Fibroblast of skin of right biceps (primary cell): ENCODE data around the gene CDK13.

Experiments used
- DNase-seq: peaks from one replicate; pipeline ENCODE4 v3.0.0-alpha.2; 2013

The CDK13 gene

DNA sequence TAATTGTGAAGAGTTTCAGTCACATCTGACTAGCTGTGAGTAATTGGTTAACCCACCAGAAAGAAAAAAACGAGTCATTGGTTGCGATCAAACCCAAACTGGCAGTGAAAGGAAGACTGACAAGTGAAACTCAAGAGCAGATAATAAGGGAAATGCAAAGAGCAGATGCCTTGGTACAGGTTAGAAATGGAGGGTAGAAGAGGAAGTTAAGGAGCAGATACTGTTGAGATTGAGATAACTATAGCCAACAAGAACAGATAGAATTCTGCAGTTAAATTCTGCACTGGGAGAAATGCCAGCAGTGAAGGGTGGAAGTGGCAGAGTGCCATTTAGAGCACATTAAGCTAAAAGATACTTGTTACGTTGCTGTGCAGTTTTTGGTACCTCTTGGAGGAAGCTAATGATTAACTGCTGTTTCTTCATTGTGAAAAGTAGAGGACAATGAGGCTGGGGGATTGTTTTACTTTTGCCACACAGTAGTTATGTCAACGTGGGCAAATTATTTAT, 65.8 kb downstream of the CDK13 start:
- peak; percentile 30 for DNase-seq

DNA sequence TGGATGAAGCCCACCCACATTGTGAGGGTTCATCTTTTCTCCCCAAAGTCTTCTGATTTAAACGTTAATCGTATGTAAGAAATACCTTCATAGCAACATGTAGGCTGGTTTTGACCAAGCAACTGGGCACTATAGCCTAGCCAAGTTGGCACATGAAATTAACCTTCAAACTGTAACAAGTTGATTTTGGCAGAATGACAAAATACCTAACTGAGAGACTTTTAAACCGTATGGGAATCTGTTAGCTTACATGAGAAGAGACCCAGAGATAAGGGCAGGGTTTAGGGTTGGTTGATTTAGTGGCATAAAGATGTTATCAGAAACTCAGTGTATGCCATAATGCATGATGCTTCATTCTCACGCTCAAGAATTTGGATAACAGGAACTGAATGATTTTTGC, 69.5 kb downstream of the CDK13 start:
- no peak for DNase-seq

DNA sequence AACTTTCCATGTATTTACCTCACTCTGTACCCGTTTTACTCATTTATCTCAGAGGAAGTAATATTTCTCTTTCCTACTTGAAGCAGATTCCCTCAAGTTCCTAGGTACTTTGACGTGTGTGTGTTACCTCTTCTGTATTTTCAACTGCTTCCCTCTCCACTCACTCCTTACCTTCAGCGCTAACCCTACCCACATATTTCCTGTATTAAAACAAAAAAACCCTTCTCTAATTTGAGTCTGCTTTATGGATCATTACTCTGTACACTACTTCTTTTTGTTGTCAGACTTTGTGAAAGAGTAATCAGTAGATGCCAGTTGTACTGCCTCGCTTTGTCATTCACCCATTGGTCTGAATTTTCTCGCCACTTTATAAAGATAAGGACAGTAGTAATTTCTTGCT, 74.0 kb downstream of the CDK13 start:
- DNase-seq: no peak

DNA sequence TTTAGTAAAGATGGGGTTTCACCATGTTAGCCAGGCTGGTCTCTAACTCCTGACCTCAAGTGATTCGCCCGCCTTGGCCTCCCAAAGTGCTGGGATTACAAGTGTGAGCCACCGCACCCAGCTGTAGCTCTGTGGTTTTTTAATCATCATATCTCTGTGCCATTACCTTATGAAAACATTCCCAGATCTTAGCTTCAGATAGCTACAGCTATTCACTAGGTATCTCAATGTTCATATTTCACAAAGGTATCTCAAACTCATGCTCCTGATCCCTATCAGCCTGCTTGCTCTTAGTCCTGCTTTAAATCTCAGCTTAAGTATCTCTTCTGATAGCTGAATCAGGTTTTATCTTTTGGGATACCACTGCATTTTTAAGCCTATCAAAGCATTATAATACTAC, 74.8 kb downstream of the CDK13 start:
- no peak for DNase-seq

DNA sequence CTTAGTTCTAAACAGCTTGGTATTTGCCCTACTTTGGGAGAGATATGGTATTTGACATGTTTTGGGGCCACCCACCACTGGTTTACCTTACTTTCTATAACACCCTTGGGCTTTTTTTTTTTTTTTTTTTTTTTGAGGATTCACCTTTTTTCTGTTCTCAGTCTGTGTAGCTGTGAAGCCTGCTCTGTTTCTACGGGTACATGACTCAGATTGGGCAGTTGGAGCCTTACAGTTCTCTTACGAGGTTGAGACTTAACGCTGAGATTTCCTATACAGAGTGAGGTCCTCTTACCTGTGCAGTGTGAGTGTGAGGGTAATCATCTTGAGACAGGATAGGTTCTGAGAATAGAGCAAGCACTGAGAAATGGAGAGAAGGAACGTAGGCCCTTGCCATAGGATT, 77.5 kb downstream of the CDK13 start:
- no peak for DNase-seq

DNA sequence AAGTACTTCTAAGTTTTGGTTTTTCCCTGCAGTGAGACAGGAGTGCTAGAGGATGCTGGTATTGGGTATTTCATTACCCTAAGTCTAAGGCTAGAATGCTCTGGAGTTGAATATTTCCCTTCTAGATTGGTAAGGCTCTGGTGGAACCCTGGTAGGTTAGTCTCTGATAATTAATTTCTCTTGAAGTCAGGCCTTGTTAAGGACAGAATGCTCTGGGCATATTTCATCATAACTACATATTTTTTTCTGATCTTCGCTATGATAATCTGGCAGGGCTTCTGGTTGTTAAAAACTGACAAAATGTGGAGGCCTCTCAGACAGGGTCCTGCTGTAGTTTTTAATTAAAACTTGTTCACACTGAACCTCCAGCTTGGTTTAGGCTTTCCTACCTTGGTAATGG, 83.8 kb downstream of the CDK13 start:
- no peak for DNase-seq

DNA sequence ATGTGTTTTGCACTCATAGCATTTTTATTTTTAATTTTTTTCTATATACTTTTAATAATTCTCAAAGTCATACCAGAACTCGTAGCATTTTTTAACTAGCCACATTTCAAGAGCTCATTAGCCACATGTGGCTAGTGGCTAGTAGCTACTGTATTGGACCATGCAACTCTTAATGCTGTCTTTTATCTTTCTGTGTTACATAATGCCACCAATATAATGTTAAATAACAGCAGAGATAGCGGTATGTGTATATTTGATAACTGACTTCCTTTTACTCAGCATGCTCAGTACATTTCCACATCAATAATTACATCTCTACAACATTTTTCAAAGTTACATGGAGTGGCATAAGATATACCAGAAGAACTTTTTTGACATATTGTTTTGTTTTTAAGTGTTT, 91.4 kb downstream of the CDK13 start:
- DNase-seq: no peak

DNA sequence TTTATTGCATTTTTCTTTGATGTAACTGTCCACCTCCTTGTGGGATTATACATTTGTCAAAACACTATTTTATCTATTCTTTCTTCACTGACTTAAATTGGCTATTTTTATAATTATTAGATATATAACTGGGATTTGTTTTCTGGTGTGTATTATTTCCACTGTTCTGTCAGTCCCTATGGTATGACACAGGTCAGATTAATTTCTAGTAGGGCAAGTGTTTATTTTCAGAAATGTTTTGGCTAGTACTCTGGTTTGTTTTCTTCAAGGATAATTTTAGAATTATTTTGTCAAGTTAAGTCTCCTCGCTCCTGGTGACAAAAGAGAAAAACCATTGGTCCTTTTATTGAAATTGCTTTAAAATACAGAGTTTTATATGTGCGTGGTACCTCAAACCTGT, 93.1 kb downstream of the CDK13 start:
- DNase-seq: no peak

DNA sequence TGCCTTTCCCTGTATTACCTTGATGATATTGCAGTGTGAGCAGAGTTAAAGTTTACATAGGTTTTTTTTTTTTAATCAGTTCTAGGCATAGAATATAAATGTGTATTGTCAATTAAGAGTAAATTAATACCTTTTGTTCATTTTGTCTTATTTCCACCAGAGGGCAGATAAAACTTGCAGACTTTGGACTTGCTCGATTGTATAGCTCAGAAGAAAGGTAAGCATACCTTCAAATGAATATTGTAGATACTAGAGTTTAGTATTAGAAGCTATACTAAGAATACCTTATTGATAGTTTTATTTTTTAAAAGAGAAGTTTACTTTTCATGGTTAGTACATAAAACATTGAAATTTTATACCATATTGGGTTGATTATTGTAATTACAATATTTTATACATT, 97.6 kb downstream of the CDK13 start:
- DNase-seq: no peak

DNA sequence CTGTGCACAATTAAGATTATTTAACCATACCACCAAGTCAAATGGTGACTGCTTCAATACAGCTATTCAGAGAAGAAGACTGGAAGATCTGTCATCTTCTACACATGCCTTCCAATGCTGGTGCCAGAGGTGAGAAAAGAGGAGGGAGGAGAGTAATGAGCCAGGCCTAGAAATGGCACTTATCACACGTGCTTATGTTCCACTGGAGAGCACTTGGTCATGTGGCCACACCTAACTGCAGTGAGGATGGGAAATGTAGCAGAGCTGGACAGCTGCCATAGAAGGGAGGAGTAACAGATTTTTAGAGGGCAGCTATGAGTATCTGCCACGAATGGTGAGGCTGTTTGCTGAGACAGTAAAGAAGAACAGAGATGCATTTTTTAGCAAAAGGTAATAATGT, 107.2 kb downstream of the CDK13 start:
- DNase-seq: peak; percentile 23

DNA sequence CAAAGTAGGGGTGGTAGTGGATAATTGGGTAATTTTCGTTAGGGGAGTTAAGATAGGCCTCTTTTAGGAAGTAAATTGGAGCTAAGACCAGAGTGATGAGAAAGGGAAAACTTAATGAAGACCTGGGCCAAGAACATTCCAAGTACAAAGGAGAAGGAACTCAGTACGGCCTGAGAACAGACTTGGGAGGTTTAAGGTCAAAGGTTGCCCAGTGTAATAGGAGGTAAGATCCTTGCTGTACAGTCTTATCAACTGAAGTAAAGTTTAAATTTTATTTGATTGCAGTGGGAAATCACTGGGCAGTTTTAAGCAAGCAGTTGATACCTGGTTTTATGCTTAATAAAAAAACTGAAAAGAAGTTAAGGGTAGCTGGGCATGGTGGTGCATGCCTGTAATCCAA, 108.0 kb downstream of the CDK13 start:
- DNase-seq: no peak

DNA sequence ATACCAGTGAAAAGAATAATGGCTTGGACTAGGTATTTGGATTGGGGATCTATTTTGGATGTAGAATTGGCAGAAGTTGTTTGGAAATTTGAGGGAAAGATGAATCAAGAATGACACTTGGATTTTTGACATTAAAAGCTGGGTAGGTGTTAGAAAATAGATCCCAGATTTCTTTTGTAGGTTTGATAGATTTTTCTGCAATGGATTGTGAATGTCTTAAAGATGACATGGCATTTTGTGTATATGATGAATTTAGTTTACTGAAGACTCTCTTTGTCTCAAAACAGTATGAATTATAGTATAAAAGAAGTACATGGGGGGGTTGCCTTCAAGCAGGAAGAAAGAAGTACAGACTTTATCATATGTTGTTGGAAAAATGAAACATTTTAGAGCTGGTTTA, 108.6 kb downstream of the CDK13 start:
- no peak for DNase-seq

DNA sequence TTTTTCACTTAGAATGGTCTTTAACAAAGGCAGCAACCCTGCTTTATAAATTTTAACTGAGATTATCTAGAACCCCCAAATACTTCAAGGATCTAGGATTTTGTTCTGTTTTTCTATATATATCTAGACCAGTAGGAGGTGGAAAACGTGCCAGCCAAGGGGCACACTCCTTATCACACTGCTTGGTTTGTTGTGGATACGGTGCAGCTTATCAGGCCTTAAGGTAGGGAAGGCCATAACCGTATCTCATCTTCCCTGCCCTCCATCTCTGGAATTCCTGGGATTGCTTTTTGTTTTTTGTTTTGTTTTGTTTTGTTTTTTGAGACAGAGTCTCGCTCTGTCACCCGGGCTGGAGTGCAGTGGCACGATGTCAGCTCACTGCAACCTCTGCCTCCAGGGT, 109.0 kb downstream of the CDK13 start:
- no peak for DNase-seq

DNA sequence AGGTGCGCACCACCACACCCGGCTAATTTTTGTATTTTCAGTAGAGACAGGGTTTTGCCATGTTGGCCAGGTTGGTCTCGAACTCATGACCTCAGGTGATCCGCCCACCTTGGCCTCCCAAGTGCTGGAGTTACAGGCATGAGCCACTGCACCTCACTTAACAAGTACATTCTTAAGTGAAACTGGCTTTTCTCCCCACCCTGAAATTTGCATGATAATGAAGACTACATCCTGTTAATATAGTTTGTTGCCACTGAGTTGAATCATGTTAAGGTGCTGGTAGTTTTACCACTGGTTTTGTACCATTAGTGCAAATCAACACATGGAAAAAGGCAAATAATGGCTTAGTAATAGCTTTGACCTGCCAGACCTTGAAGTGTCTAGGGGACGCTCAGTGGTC, 122.2 kb downstream of the CDK13 start:
- DNase-seq: no peak

DNA sequence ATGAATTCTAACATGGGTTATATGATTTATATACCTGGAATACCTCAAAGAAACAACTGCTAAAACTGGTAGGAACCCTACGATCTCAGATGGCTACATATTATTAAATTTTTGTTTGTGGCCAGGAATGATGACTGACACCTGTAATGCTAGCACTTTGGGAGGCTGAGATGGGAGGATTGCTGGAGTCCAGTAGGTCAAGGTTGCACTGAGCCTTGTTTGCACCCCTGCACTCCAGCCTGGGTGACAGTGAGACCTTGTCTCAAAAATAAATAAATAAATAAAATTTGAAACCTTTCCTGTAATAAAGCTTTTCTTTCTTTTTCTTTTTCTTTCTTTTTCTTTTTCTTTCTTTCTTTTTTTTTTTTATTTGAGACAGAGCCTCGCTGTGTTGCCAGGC, 123.2 kb downstream of the CDK13 start:
- no peak for DNase-seq

DNA sequence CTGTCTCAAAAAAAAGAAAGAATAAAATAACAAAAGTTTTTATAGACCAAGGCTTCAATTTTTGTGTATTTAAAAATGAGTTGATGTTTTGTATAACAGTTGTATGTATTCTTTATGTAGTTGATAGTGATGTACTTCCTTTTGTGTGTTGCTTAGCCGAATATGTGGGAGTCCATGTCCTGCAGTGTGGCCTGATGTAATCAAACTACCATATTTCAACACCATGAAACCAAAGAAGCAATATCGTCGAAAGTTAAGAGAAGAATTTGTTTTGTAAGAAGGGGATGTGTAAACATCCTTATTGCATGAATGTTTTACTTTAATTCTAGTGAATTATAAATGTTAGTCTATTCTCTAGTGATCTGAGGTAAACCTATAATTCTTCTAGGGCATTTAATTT, 127.8 kb downstream of the CDK13 start:
- DNase-seq: no peak

DNA sequence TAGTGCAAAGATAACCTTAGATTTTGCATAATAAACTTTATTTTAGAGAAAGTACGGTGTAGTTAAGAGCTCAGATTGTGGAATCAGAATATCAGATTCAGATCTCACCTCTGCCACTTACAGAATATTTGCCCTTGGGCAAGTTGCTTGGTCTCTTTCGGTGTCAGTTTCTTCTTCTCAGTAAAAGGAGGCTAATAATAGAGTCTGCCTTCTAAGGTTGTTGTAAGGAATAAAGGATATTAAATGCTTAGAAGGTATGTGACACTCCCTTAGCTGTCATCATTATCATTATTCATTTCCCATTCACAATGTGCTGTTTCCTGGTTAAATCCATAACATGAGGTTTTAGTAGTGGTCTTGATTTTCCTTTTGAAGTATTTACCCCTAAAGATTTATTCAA, 142.1 kb downstream of the CDK13 start:
- DNase-seq: no peak

DNA sequence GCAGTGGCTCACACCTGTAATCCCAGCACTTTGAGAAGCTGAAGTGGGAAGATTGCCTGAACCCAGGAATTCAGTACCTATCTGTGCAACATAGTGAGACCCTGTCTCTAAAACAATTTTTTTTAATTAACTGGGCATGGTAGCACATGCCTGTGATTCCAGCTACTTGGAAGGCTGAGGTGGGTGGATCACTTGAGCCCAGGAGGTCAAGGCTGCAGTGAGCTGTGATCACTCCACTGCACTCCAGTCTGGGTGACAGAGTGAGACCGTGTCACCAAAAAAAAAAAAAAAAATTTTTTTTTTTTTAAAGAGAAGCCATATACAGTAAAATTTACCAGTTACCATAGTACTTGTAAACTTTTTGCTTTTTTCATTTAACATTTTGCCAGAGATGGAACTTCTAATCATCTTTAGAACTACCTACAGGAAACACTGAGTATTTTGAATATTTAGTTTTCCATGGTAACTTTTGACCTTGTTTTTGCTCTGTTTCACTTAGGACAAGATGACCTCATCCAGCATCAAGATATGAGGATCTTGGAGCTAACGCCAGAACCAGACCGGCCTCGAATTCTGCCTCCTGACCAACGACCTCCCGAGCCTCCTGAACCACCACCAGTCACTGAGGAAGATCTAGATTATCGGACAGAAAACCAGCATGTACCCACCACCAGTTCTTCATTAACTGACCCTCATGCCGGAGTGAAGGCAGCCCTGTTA, 143.7 kb downstream of the CDK13 start:
- no peak for DNase-seq

DNA sequence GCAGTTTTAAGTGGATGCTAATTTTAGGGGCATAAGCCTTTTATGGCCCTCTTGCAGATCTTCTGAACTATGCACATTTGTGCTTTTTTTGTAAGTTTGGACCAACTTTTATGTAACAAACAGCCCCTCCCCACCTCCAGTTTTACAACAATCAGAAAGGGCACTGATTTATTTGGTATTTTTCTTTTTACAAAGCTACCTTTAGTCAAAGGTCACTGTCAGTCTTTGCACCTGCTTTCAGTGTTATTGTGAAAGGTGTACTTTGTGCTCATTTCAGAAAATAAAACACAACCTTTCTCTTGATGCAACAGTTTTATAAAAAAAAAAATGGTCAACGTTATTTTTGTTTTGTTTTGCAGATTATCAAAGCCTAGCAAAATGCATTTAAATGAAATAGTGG, 145.2 kb downstream of the CDK13 start:
- DNase-seq: no peak

DNA sequence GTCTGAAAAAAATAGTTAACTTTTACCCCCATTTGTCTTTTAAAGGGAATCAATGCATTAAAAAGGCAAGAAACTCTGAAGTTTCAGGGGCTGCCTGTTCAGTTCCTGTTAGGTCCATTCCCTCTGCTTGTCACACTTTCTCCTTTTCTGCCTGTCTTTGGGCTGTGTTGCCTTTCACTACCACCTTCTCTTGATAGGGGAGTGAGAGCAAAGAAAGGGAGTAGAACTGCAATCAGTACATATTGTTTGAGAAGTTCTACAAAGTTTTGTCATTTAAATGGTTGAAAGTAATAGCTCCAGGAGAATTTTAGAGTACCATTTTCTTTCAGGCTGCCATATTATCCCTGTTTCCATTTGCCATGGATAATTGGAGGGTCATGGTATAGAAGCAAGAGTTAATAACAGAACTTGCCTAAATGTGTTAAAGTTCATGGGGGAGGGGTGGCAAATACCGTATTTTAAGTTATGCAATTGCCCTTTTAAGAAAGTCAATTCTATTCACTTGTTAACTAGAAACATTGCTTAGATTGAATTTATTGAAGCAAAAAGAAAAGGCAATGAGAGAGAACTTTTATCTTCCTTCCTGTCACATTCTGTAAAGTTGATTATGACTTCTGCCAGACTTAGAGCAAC, 145.8 kb downstream of the CDK13 start:
- DNase-seq: no peak

DNA sequence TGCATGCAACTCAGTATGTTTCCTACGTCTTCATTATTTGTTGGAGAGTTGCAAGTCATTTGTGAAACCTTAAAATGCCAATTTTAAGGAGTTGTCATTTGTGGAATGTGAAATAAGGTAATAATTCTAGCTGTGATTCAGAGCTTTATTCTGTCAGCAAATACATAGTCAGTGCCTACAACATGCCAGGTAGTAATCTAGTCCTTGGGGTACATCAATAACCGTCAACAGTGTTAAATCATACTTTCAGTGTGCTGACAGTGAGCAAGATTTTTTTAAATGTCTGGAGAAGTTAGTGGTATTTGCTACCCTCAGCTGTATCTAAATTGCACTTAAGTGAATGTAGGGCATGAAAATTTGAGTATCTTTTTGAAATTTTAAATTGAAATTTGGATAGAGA, 147.7 kb downstream of the CDK13 start:
- peak; percentile 10 for DNase-seq

DNA sequence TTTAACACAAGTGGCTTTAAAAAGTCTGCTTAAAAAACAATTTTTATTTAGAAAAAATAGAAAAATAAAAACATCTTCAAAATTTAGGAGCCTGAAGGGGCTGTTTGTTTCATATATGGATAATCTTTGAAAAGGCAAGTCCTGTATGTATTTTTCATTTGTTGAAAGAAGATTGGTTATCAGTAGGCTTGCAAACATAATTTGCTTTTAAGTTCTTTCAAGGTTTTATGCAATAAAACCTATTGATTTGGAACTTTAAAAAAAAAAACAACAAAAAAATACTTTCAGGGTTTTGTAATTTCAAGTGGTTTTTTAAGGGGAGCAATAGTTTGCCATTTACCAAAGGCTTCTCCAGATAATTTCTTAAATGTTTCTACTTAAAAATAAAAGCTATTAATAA, 148.8 kb downstream of the CDK13 start:
- no peak for DNase-seq

DNA sequence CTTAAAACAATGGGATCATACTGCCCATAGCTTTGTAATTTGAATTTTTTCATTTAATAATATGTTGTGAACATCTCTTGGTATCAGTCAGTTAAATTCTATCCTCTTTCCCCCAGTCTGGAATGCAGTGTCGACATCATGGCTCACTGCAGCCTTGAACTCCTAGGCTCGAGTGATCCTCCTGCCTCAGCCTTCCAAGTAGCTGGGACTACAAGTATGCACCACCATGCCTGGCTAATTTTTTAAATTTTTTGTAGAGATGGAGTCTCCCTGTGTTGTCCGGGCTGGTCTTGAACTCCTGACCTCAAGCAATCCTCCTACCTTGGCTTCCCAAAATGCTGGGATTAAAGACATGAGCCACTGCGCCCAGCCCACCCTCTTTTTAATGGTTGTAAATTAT, 149.8 kb downstream of the CDK13 start:
- peak; percentile 7 for DNase-seq

DNA sequence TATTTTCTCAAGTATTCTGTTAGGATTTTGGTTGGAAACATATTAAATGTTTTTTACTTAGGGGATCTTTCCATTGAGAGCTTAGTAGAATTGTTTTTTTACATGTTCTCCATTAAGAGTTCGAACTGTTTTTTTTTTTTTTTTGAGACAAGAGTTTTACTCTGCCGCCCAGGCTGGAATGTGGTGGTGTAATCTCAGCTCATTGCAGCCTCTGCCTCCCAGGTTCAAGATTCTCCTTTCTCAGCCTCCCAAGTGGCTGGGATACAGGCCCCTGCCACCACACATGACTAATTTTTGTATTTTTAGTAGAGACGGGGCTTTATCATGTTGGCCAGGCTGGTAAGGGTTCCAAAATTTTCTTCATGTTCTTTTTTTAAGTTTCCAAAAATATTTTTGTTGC, 151.1 kb downstream of the CDK13 start:
- no peak for DNase-seq

DNA sequence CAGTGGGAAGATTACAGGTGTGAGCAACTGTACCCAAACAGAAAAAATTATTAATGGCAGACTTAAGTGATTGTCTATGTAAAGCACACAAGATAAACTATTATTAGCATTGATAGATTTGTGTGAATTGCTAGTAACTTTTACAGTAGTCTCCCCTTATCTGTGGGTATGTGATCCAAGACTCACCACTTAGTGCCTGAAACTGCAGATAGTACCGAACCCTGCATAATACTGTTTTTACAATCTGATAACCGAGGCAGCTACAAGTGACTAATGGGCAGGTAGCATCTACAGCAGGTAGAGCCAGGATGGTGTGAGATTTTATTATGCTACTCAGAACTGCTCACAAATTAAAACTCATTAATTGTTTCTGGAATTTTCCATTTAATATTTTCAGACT, 152.8 kb downstream of the CDK13 start:
- no peak for DNase-seq
